Measurements from ENCODE around the gene ARPIN. TPM values are rescaled to one million over a fixed set of nuclear protein-coding genes. Genes with fewer than 3 reads are reported as not detected.
"Not testable (repeated sequence)": the region's sequence is repeated elsewhere in the genome, so short reads cannot be mapped to it uniquely, and the experiment has no call there.

ARPIN gene
- 13.3 TPM for total RNA-seq (ENCODE audit: unreplicated experiment)
- long read RNA-seq, full-length matches to known transcripts = 1 of 1 reads
- long read RNA-seq, partial matches to known transcripts = 0 of 1 reads
- long read RNA-seq, other reads (novel, unspliced or antisense) = 0 of 1 reads

DNA sequence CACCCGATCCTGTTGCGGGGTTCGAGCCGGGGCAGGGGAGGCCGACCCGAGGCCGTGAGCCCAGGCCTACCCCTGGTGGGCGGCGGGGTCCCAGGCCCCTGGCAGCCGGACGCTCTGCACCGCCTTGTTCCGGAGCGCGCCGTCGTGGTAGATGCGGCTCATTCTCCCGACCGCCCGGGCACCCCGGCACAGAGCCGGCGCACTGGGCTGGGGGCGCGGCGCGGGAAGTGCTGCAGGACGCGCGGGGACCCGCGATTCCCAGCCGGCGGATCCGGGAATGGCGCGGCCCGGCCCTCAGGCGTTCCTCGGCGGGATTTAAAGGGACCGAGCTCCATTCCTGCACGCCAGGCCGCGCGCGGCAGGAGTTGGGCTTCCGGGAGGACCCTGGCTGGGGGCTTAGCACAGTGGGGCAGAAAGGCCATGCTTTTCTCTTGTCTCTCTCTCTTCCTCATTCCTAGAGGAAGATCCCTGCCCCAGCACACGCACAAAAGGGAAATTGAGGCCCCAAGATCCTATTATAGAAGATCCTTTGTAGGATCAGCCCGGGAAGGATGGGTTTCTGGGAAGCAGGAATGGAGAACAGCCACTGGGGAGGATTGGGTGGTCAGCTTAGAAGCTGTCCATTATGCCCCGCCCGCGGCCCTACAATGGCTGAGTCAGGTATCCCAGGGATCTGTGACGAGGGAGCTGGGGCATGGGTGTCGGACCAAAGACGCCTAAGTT, at the start of gene ARPIN:
Gene ARPIN (minus strand): TSS at position 279 of the 723 bp plus-strand sequence. CDS start 117 bp downstream, at position 162.
- H3K4me1 Mint-ChIP-seq (ENCODE audit: unreplicated experiment) = peaks cover 15% of the 10 kb centered on the region
- peak within 1 kb of the TSS; percentile 85 for H3K4me3 Mint-ChIP-seq (ENCODE audit: unreplicated experiment)
- H3K9me3 Mint-ChIP-seq (ENCODE audit: unreplicated experiment) = no peaks in the 10 kb centered on the region
- DNase-seq (ENCODE audit: low spot score) = peak; percentile 60
- TF ChIP-seq, protein P1, sequence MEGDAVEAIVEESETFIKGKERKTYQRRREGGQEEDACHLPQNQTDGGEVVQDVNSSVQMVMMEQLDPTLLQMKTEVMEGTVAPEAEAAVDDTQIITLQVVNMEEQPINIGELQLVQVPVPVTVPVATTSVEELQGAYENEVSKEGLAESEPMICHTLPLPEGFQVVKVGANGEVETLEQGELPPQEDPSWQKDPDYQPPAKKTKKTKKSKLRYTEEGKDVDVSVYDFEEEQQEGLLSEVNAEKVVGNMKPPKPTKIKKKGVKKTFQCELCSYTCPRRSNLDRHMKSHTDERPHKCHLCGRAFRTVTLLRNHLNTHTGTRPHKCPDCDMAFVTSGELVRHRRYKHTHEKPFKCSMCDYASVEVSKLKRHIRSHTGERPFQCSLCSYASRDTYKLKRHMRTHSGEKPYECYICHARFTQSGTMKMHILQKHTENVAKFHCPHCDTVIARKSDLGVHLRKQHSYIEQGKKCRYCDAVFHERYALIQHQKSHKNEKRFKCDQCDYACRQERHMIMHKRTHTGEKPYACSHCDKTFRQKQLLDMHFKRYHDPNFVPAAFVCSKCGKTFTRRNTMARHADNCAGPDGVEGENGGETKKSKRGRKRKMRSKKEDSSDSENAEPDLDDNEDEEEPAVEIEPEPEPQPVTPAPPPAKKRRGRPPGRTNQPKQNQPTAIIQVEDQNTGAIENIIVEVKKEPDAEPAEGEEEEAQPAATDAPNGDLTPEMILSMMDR (IDR thresholded peaks at IDR 0.05; ENCODE audit: unreplicated experiment) = no peak
- H3K27ac Mint-ChIP-seq (ENCODE audit: unreplicated experiment) = peak within 1 kb of the TSS; percentile 61
- H3K27me3 Mint-ChIP-seq (ENCODE audit: unreplicated experiment) = no peaks in the 10 kb centered on the region
- no peaks in the 10 kb centered on the region for H3K36me3 Mint-ChIP-seq (ENCODE audit: low read depth, unreplicated experiment)

DNA sequence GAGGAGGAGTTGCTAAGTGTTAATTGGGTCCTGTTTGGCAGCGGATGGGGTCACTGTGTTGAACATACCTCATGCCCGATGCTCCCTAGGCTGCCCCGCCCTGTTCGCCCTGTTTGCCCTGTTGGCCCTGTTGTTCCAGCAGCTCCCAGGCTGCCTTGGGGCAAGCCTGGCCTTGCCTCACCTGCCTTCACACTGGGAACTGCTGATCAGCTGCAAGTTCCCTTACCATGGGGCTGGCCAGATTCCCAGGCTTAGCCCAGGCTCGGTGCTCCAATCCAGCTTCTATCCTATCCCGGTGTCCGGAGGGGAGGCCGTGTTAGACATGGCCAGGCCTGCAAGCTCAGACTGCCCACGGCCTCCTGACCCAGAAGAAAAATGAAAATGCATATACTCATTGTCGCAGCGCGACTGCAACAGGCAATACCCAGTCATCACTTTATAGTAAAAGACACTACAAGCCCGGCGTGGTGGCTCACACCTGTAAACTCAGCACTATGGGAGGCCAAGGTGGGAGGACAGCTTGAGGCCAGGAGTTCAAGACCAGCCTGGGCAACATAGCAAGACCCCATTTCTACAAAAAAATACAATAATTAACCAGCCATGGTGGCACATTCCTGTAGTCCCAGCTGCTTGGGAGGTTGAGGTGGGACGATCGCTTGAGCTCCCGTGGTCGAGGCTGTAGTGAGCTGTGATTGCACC, 45.5 kb upstream of the ARPIN start:
- Mint-ChIP-seq H3K4me3 (ENCODE audit: unreplicated experiment) (no peak overlapping the region), H3K4me1 (ENCODE audit: unreplicated experiment) (no peaks in the 10 kb centered on the region), H3K27ac (ENCODE audit: unreplicated experiment) (no peak overlapping the region), H3K9me3 (ENCODE audit: unreplicated experiment) (no peaks in the 10 kb centered on the region), H3K27me3 (ENCODE audit: unreplicated experiment) (no peaks in the 10 kb centered on the region), H3K36me3 (ENCODE audit: low read depth, unreplicated experiment) (no peaks in the 10 kb centered on the region)
- TF ChIP-seq, protein P1 (IDR thresholded peaks at IDR 0.05; ENCODE audit: unreplicated experiment) = no peak
- DNase-seq (ENCODE audit: low spot score) = no peak

DNA sequence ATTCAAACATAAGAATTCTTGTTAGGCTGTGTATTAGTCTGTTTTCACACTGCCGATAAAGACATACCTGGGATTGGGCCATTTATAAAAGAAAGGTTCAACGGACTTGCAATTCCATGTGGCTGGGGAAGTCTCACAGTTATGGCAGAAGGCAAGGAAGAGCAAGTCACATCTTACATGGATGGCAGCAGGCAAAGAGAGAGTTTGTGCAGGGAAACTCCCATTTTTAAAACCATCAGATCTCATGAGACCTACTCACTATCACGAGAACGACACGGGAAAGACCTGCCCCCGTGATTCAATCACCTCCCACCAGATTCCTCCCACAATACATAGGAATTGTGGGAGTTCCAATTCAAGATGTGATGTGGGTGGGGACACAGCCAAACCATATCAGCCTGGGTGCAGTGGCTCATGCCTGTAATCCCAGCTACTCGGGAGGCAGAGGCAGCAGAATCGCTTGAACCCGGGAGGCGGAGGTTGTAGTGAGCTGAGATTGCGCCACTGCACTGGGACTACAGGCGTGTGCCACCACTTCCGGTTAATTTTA, 42.8 kb upstream of the ARPIN start:
- H3K36me3 Mint-ChIP-seq (ENCODE audit: low read depth, unreplicated experiment); H3K4me1 Mint-ChIP-seq (ENCODE audit: unreplicated experiment); H3K27ac Mint-ChIP-seq (ENCODE audit: unreplicated experiment): not testable (repeated sequence)

DNA sequence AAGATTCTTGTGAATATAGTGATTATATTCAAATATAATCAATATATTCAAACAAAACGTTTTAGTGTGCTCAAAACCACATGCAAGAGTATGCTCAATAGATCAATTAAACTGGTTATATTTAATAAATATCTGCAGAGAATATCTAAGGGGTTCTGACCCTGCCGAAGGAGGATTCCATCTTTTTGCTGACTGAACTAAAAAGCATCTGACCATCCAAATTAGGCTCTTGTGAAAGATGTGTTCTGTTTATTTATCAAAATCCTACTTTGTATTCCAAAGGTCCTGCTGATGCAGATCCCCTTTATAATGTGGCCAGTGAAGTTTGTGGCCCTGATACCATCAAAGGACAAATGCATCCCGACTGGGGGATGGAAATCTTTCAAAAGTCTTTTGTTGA, 41.8 kb upstream of the ARPIN start:
- no peaks in the 10 kb centered on the region for H3K9me3 Mint-ChIP-seq (ENCODE audit: unreplicated experiment)
- H3K27me3 Mint-ChIP-seq (ENCODE audit: unreplicated experiment) = peaks cover 2% of the 10 kb centered on the region
- H3K27ac Mint-ChIP-seq (ENCODE audit: unreplicated experiment) = no peak overlapping the region
- no peak overlapping the region for H3K4me3 Mint-ChIP-seq (ENCODE audit: unreplicated experiment)
- DNase-seq (ENCODE audit: low spot score) = no peak
- no peaks in the 10 kb centered on the region for H3K36me3 Mint-ChIP-seq (ENCODE audit: low read depth, unreplicated experiment)
- H3K4me1 Mint-ChIP-seq (ENCODE audit: unreplicated experiment) = no peaks in the 10 kb centered on the region
- TF ChIP-seq, protein P1 (IDR thresholded peaks at IDR 0.05; ENCODE audit: unreplicated experiment) = no peak

More for the DNA sequence above, 42.8 kb upstream of the ARPIN start:
- not testable (repeated sequence) for H3K27me3 Mint-ChIP-seq (ENCODE audit: unreplicated experiment); H3K9me3 Mint-ChIP-seq (ENCODE audit: unreplicated experiment); H3K4me3 Mint-ChIP-seq (ENCODE audit: unreplicated experiment); DNase-seq (ENCODE audit: low spot score)

DNA sequence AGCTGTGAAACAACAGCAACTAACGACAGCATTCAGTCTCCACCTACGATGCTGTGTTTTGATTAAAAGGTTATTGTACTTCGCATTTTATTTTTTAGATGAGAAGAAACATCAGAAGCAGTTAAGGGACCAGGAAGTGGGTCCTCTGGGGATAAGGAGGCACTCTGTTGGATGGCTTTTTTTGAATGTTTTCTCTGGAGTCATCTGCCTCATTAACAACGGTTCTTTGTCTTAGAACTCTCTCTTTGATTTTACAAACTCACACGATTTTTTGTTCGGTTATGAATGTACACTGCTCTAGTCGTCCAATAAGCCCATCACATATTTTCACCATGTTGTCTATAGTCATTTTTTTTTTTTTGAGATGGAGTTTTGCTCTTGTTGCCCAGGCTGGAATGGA, 36.0 kb upstream of the ARPIN start:
- no peak overlapping the region for H3K27ac Mint-ChIP-seq (ENCODE audit: unreplicated experiment)
- no peaks in the 10 kb centered on the region for H3K4me1 Mint-ChIP-seq (ENCODE audit: unreplicated experiment)
- TF ChIP-seq, protein P1 (IDR thresholded peaks at IDR 0.05; ENCODE audit: unreplicated experiment) = no peak
- H3K27me3 Mint-ChIP-seq (ENCODE audit: unreplicated experiment) = peaks cover 4% of the 10 kb centered on the region
- DNase-seq (ENCODE audit: low spot score) = no peak
- H3K36me3 Mint-ChIP-seq (ENCODE audit: low read depth, unreplicated experiment) = no peaks in the 10 kb centered on the region
- H3K9me3 Mint-ChIP-seq (ENCODE audit: unreplicated experiment) = no peaks in the 10 kb centered on the region
- no peak overlapping the region for H3K4me3 Mint-ChIP-seq (ENCODE audit: unreplicated experiment)

Data from endothelial cell (in vitro differentiated cells).